OCI-LY7 (cell line): ENCODE results near the gene PAX7.

Experiments used
- CTCF ChIP-seq: fragments of 200-600 bp; sonication (generic); conservative IDR thresholded peaks from 2 replicates; pipeline ENCODE4 v1.5.1; 2014; ENCODE audit warnings: mild to moderate bottlenecking, antibody characterized with exemption, low read length, moderate library complexity, mixed read lengths
- EZH2phosphoT487 ChIP-seq: fragments of 200-600 bp; sonication (generic); IDR thresholded peaks from 2 replicates; pipeline ENCODE4 v1.6.1; 2018; ENCODE audit warnings: low read depth, borderline replicate concordance, mild to moderate bottlenecking, mixed run types, antibody characterized with exemption, low read length, moderate library complexity, mixed read lengths

- TF ChIP-seq CTCF, result no peak
- no peak for TF ChIP-seq EZH2phosphoT487
Measured at GRCh38 chr1:18719786-18720451, 89.3 kb downstream of the PAX7 start.
